ENCODE results near the gene DENND2A. TPM values are rescaled to one million over a fixed set of nuclear protein-coding genes. Genes with fewer than 3 reads are reported as not detected.

The DENND2A gene
- total RNA-seq, 1 experiment from 2014 or later, result 7.3 TPM

DNA sequence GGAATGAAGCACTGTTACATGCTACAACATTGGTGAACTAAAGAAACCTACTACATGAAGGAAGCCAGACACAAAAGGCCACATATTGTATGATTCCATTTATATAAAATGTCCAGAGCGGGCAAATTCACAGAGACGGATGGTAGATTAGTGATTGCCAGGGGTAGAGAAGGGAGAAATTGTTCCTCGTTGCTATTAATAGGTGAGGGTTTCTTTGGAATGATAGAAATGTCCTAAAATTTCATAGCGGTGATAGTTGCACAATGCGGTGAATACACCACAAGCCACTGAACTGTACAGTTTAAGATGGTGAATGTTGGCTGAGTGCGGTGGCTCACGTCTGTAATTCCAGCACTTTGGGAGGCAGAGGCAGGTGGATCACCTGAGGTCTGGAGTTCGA, 29.0 kb downstream of the DENND2A start:
- Histone ChIP-seq H2BK15ac (ENCODE audit: low read depth, low read length) (no peak overlapping the region), H3K23me2 (ENCODE audit: insufficient read length, low read depth, low read length, poor library complexity, severe bottlenecking) (no peaks in the 10 kb centered on the region), H3K27me3 (ENCODE audit: insufficient read depth, low read length) (no peaks in the 10 kb centered on the region), H2BK12ac (ENCODE audit: insufficient read length, low read depth, low read length) (no peak overlapping the region), H2AFZ (ENCODE audit: low read length) (no peak overlapping the region), H4K5ac (ENCODE audit: insufficient read length, low read depth, low read length) (no peak overlapping the region), H4K91ac (ENCODE audit: insufficient read length, low read depth, low read length) (no peak overlapping the region), H3K14ac (ENCODE audit: insufficient read depth, low read length) (no peak overlapping the region), H2AK5ac (ENCODE audit: insufficient read length, low read length) (no peak overlapping the region), H3K4ac (ENCODE audit: low read depth, low read length) (no peak overlapping the region), H4K20me1 (ENCODE audit: control insufficient read depth, insufficient read depth, insufficient read length) (no peaks in the 10 kb centered on the region), H3K56ac (ENCODE audit: insufficient read length, low read depth, low read length) (no peak overlapping the region), H2BK120ac (ENCODE audit: low read depth, low read length, poor library complexity, severe bottlenecking) (no peak overlapping the region), H3K4me2 (ENCODE audit: insufficient read depth, insufficient read length, low read length) (no peak overlapping the region), H2BK20ac (ENCODE audit: low read depth, low read length, poor library complexity, severe bottlenecking) (no peak overlapping the region), H3K79me2 (ENCODE audit: insufficient read depth, low read length) (no peaks in the 10 kb centered on the region), H3K27ac (ENCODE audit: insufficient read length, low read depth, low read length) (no peak overlapping the region), H3T11ph (ENCODE audit: low read length) (no peak overlapping the region), H3K18ac (ENCODE audit: insufficient read length, low read depth, low read length) (no peak overlapping the region), H4K8ac (replicated peaks; ENCODE audit: insufficient read length, low read depth, low read length) (no peak overlapping the region), H3K79me1 (ENCODE audit: insufficient read depth, low read depth, low read length, poor library complexity, severe bottlenecking) (no peaks in the 10 kb centered on the region), H2BK5ac (ENCODE audit: insufficient read length, low read length) (no peak overlapping the region), H3K4me1 (ENCODE audit: insufficient read depth, low read length) (no peaks in the 10 kb centered on the region), H3K23ac (ENCODE audit: insufficient read length, low read depth, low read length) (no peak overlapping the region), H3K9ac (ENCODE audit: extremely low read depth, insufficient read length, low read length) (no peak overlapping the region), H3K9me3 (ENCODE audit: control insufficient read depth, low read depth, low read length) (no peaks in the 10 kb centered on the region)
- no CpG with 5 or more reads among the region's 8 CpGs for WGBS (ENCODE audit: extremely low coverage, insufficient read length, low lambda C conversion rate)
- no peak overlapping the region for H3K27ac Mint-ChIP-seq
- no peak overlapping the region; a peak in 1 of 5 replicates for H3K4me3 Mint-ChIP-seq
- H3K9me3 Mint-ChIP-seq, result no peaks in the 10 kb centered on the region
- no peaks in the 10 kb centered on the region for H3K36me3 Mint-ChIP-seq (ENCODE audit: insufficient read depth in 1 of 3, low read depth in 3 of 3)
- H3K27me3 Mint-ChIP-seq (ENCODE audit: low read depth), result no peaks in the 10 kb centered on the region
- TF ChIP-seq CTCF (conservative IDR thresholded peaks at IDR 0.05), result no peak
- H3K4me1 Mint-ChIP-seq, result no peaks in the 10 kb centered on the region
- DNase-seq, result no peak
